ENCODE measurements around the gene SPATA9. TPM values are rescaled to one million over a fixed set of nuclear protein-coding genes. Genes with fewer than 3 reads are reported as not detected.

Gene SPATA9
- total and polyA plus RNA-seq, 9 of the 15 experiments (the other 6 are each of a cell fraction or from before 2014, with no cell fraction given), result 0.16 to 5.5 (median 0.39) TPM; not detected in 3

- TF ChIP-seq RREB1 (CRISPR knock-in tag; IDR thresholded peaks at IDR 0.05), result no peak
- TF ChIP-seq ZFP1 (CRISPR knock-in tag; IDR thresholded peaks at IDR 0.05), result no peak
- peak; percentile 59; the same call in 1 of the 2 replicates for TF ChIP-seq MYC (IDR thresholded peaks at IDR 0.05; ENCODE audit: low read depth, low read length)
- no peak for TF ChIP-seq MYC (CRISPR knock-in tag; IDR thresholded peaks at IDR 0.05; ENCODE audit: borderline replicate concordance, low read depth)
- no peak for TF ChIP-seq ZNF140 (CRISPR knock-in tag; IDR thresholded peaks at IDR 0.05)
- peak; percentile 10; the same call in 1 of the 2 replicates for TF ChIP-seq ARID3A (IDR thresholded peaks at IDR 0.05; ENCODE audit: borderline replicate concordance, low read depth, low read length)
- TF ChIP-seq ZNF431 (CRISPR knock-in tag; IDR thresholded peaks at IDR 0.05), result no peak
- TF ChIP-seq IRF2 (CRISPR knock-in tag; IDR thresholded peaks at IDR 0.05), result no peak
- TF ChIP-seq ETV6 (IDR thresholded peaks at IDR 0.05; ENCODE audit: borderline replicate concordance in 1 of 2, low read depth in 2 of 2, low read length in 1 of 2), result 0 out of 4 replicates have a peak, but pooled peaks of 1 of the 2 experiments have one; percentile 36
- no peak for TF ChIP-seq ETV6 (CRISPR knock-in tag; IDR thresholded peaks at IDR 0.05; ENCODE audit: borderline replicate concordance)
- no peak for TF ChIP-seq LARP7 (IDR thresholded peaks at IDR 0.05)
- no peak for TF ChIP-seq PRPF4 (IDR thresholded peaks at IDR 0.05; ENCODE audit: insufficient read depth, low read depth, low read length, poor library complexity, severe bottlenecking)
- no peak for TF ChIP-seq SNRNP70 (optimal IDR thresholded peaks at IDR 0.05; ENCODE audit: low read depth, low read length)
- 0 out of 2 replicates have a peak, but pooled peaks have one; percentile 30 for TF ChIP-seq EHMT2 (IDR thresholded peaks at IDR 0.05)
- no peak for TF ChIP-seq PPARD (CRISPR knock-in tag; IDR thresholded peaks at IDR 0.05)
- TF ChIP-seq SMAD3 (CRISPR knock-in tag; conservative IDR thresholded peaks at IDR 0.05), result no peak
- no peak for TF ChIP-seq NCOA2 (IDR thresholded peaks at IDR 0.05; ENCODE audit: partially characterized antibody in 2 of 2)
- no peak for TF ChIP-seq MBD1 (CRISPR knock-in tag; IDR thresholded peaks at IDR 0.05)
Observed at GRCh38 chr5:95718203-95718602, 35.4 kb upstream of the SPATA9 start (continued).
